Measurements from ENCODE around the gene EPM2A. TPM values are rescaled to one million over a fixed set of nuclear protein-coding genes. Genes with fewer than 3 reads are reported as not detected.

EPM2A gene
- total and polyA plus RNA-seq, 2 of the 4 experiments (the other 2 are of a cell fraction) = 2.1 to 4.5 TPM

- Histone ChIP-seq H2BK15ac (ENCODE audit: low read depth, low read length) (no peak overlapping the region), H3K79me1 (ENCODE audit: low read depth in 1 of 2, low read length in 2 of 2) (peaks cover 2 to 3% of the 10 kb centered on the region in 2 experiments; a peak in 2 of 4 replicates), H3K14ac (replicated peaks; ENCODE audit: low read depth, low read length) (no peak overlapping the region), H4K8ac (ENCODE audit: low read depth in 2 of 2, low read length in 2 of 2) (no peak overlapping the region), H3K4ac (ENCODE audit: low read depth, low read length) (no peak overlapping the region), H3K9ac (ENCODE audit: low read depth, low read length) (no peak overlapping the region), H3K56ac (ENCODE audit: extremely low read depth, insufficient read depth, low read length) (no peak overlapping the region), H3K4me3 (ENCODE audit: insufficient read depth, low read depth, low read length) (no peak overlapping the region), H2BK20ac (ENCODE audit: low read depth, low read length) (no peak overlapping the region), H3K18ac (ENCODE audit: low read depth, low read length) (no peak overlapping the region), H3K23ac (ENCODE audit: low read depth, low read length) (no peak overlapping the region), H2BK120ac (ENCODE audit: low read depth, low read length) (no peak overlapping the region), H2AK9ac (replicated peaks; ENCODE audit: low read depth, low read length, poor library complexity) (no peak overlapping the region), H4K5ac (ENCODE audit: low read depth, low read length) (no peak overlapping the region), H3K9me1 (ENCODE audit: insufficient read depth, low read length) (no peaks in the 10 kb centered on the region; the same call in 1 of the 2 replicates), H2AK5ac (ENCODE audit: low read depth, low read length) (no peak overlapping the region), H4K20me1 (ENCODE audit: insufficient read depth, low read length) (no peaks in the 10 kb centered on the region), H3K36me3 (ENCODE audit: control insufficient read depth, insufficient read depth, low read length) (no peaks in the 10 kb centered on the region), H2AFZ (replicated peaks; ENCODE audit: low read length, poor library complexity) (no peak overlapping the region), H3K4me2 (ENCODE audit: low read depth, low read length) (no peak overlapping the region), H3K27me3 (ENCODE audit: control insufficient read depth, insufficient read depth, low read length) (no peaks in the 10 kb centered on the region), H3K4me1 (ENCODE audit: control insufficient read depth, insufficient read depth, low read length) (no peaks in the 10 kb centered on the region), H4K91ac (ENCODE audit: insufficient read depth, low read depth, low read length) (no peak overlapping the region), H3K27ac (ENCODE audit: insufficient read depth, low read length) (no peak overlapping the region), H3K9me3 (ENCODE audit: control insufficient read depth, insufficient read depth, low read length) (peaks cover 3% of the 10 kb centered on the region), H2BK5ac (ENCODE audit: low read depth, low read length, poor library complexity, severe bottlenecking) (no peak overlapping the region)
- no peak for DNase-seq
- no CpG with 5 or more reads among the region's 1 CpG for WGBS, 2 experiments (ENCODE audit: extremely low coverage in 2 of 2, insufficient read length in 1 of 2)
- no peak for ATAC-seq (ENCODE audit: low read depth)
- dilution Hi-C loops (cut with HindIII; ENCODE audit: low sequenced_read_pairs, unreplicated experiment) = no loop called here
- no peak for TF ChIP-seq CEBPB (IDR thresholded peaks at IDR 0.05; ENCODE audit: low read depth, low read length)
- TF ChIP-seq FOS (IDR thresholded peaks at IDR 0.05; ENCODE audit: low read depth, low read length) = no peak
- no peak for TF ChIP-seq CTCF (conservative IDR thresholded peaks at IDR 0.05; ENCODE audit: low read depth, low read length)
- TF ChIP-seq USF2 (IDR thresholded peaks at IDR 0.05; ENCODE audit: low read depth, low read length) = no peak
- no peak for TF ChIP-seq RCOR1 (IDR thresholded peaks at IDR 0.05; ENCODE audit: insufficient replicate concordance, low read length)
- BruUV-seq (replicated peaks) = no TSS peak
- ChIA-PET POLR2A (ENCODE audit: unreplicated experiment) (no interaction called here), CTCF (no interaction called here)
- in situ Hi-C loops (cut with MboI; ENCODE audit: low sequenced_read_pairs) = loop anchor here (25.0 kb wide), 1 partner anchor 154 kb away; no protein-coding TSS in a partner anchor
- intact Hi-C loops (cut with micrococcal nuclease) = no loop called here
Measured at GRCh38 chr6:145733207-145733606, 2.1 kb downstream of the EPM2A start.
